ENCODE measurements around the gene ABI2.
"Not testable (repeated sequence)": the region's sequence is repeated elsewhere in the genome, so short reads cannot be mapped to it uniquely, and the experiment has no call there.

- TF ChIP-seq, protein P1, sequence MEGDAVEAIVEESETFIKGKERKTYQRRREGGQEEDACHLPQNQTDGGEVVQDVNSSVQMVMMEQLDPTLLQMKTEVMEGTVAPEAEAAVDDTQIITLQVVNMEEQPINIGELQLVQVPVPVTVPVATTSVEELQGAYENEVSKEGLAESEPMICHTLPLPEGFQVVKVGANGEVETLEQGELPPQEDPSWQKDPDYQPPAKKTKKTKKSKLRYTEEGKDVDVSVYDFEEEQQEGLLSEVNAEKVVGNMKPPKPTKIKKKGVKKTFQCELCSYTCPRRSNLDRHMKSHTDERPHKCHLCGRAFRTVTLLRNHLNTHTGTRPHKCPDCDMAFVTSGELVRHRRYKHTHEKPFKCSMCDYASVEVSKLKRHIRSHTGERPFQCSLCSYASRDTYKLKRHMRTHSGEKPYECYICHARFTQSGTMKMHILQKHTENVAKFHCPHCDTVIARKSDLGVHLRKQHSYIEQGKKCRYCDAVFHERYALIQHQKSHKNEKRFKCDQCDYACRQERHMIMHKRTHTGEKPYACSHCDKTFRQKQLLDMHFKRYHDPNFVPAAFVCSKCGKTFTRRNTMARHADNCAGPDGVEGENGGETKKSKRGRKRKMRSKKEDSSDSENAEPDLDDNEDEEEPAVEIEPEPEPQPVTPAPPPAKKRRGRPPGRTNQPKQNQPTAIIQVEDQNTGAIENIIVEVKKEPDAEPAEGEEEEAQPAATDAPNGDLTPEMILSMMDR (IDR thresholded peaks at IDR 0.05), result not testable (repeated sequence)
- TF ChIP-seq POLR2A (IDR thresholded peaks at IDR 0.05), result not testable (repeated sequence)
These were observed 101.4 kb downstream of the ABI2 start for GRCh38 chr2:203429643-203430042.
